A204.1 (cell line): ENCODE measurements around the gene TENM4.

Experiments used
- FAIRE-seq: peaks from 2 replicates; lab custom pipeline; 2012; peaks lifted over from hg19 to GRCh38; lab: Jason Lieb, UNC

TENM4 gene

DNA sequence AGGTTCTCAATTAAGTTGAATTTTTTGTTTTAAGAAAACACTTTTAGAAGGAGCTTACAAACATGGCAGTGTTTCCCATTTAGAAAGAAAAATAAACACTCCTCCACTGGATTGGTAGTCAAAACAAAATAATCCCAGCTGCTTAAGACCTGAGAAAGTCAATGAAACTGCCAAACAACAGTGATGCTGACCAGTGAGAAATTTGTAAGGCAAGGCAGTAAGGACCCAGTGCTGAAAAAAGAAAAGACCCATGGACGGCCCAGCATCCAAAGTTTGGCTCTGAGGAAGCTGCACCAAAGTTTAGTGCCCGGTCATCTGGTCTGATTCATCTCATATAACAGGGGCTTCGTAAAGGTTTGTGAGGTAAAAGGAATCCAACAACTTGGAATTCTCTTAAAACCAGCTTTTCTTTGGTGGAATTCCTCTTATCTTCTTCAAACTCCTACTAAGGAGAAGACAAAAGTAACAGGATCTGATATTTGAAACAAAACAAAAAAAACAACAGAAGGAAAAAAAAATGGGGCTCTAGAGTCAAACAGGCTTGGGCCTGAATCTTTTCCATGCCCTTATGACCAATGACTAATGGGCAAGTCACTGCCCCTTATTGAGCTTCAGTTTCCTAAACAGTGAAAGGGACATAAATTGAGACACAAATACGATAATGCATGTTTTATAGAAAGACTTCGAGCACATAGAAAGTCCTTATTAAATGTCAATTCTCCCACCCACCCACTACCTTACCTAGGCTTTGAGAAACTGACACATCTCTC, 483.2 kb downstream of the TENM4 start:
- no peak for FAIRE-seq

DNA sequence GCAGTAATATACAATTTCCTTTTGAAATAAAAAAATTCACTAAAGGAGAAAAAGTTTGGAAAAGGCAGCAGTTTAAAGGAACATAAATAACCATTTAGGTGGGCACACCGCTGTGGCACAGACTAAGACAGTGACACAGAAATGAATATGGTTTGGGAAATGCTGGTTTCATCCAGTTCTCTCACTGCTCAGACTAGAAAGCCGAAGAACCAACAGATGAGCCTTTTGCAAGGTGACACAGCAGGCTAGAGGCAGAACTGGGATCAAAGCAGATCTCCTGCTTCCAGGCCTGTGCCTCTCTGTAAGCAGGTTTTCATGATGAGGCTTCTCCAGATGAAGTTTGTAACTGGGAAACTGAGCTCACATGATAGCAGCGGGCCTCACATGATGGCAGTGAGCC, 486.1 kb downstream of the TENM4 start:
- FAIRE-seq, result no peak

DNA sequence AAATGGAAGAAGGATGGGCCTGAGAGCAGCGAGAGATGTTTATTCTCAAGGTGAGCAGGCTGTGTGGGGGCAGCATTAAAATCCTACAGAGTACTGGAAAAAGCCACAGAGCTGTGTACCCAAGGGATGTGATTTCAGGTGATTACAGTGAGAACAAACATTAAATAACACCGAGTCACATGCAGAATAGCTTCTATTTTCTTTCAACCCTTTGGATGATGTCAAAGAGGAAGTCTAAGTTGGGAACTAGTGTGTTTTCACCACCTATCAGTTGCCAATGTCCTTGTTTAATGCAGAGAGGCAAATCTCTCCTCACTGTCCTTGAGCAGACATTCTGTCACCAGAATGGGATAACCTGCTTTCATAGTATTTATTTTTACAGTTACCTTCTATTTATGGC, 486.6 kb downstream of the TENM4 start:
- FAIRE-seq, result no peak

DNA sequence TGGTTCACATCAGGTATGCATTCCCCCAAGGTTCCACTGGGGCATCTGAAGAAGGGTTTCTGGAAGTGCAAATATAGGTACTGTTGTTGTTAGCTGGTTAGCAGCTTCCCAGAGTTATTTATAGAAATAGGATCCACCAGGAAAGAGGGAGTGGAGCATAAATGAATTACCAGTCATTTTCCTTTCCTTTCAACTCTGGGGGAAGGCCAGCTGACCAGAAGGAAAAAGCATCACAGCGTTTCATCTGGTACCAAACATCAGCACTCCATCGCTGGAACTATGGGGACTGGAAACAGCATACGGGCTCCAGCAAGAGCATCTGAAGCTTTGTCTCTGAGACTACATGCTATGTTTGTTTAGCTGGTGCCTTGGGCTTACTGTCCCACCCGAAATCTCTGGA, 487.9 kb downstream of the TENM4 start:
- FAIRE-seq, result no peak

DNA sequence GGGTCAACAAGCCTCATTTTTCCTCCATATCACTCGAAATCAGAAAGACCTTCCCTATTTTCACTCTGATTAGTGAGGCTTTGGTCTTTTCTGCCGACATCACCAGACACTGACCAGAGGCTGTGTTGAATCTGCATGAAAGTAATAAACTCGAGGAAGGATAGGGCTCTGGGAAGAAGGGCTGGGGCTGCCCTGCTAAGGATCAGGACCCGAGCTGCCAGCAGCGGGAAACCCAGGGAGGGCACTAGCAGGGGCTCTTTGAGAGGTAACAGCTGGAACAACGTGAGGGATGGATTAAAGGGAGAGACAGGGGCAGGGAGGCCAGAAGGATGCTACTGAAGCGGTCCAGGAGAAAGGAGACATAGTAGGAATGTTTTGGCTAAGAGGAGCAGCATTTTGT, 488.7 kb downstream of the TENM4 start:
- FAIRE-seq, result no peak

DNA sequence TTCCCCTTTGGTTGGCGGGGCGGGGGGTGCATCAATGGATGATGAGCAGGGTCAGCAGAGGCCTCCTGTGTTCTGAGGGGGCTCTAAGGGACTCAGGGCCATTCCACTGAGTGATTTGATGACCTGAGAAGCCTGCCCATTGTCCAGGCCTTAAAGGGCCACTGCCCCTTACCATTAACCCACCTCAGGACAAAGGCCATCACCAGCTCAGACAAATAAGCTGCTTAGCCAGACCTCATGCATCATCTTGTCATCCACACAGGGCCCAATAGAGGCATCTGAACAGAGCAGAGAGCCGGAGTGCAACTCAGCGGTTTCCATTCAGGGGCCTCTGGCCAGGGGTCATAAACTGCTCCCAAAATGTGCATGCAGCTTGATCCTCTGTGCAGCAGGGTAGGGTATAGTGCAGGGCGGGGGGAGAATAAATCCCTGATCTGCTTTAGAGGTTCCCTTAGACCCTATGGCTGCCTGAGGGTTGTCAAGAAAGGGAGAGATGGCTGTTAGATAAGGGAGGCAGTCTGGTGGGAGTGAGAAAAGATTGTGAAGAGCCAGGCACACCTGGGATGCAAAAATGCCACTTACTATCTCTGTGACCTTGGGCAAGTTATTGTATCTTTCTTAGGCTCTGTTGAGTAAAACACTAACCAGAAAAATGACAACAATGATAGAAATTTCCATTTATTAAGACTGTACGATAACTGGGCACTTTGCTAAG, 490.7 kb downstream of the TENM4 start:
- no peak for FAIRE-seq

DNA sequence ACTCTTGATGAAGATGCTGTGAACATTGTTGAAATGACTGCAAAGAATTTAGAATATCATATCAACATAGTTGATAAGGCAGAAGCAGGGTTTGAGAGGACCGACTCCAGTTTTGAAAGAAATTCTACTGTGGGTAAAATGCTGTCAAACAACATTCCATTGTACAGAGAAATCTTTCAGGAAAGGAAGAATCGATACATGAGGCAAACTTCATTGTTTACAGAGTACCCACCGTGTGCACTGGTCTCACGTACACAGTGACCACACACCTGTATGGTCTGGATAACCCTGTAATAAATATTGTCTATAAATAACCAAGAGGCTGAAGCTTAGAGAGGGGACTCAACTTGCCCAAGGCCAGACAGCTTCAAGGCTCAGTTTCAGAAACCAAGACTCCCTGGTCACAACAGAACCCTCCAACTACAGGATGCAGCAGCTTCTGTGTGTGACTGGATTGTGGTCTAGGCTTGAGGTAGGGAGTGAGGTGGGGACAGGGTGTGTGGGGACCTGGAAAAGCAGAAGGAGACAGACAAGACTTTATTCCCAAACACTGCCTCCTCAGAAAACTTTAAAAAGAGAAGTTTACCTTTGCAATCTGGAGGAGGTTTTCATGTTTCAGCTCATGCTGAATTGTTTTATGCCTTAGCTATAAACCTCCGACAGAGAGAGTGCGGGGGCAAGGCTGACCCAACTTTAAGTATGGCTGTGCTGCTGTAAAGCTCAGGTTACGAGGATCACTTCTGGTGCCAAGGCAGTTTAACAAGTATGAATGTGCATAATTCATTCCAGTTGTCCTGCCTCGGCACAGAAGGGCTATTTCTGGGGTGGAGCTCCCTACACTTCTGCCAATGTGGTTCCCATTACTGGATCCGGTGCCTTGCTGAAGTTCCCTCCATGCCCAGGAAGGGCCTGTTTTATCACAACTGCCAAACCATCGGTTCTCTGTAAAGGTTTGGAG, 493.6 kb downstream of the TENM4 start:
- FAIRE-seq, result no peak

DNA sequence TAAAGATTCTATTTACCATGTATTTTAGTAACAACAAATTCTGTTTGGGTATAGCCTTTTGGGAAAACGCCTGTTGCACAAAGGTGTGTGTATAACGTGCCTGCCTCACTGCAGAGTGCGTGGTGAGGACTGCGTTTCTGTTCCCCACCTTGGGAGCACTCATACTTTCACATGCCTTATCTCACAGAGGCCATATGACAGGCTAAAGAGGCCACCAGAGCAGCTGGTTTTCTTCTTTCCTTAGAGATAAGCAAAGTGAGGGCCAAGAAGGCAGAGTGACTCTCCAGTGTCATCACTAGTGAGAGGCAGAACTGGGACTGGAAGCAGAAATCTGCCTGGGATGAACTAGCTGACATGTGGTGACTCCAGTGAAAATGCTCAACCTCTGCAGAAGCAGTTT, 497.0 kb downstream of the TENM4 start:
- FAIRE-seq, result no peak

DNA sequence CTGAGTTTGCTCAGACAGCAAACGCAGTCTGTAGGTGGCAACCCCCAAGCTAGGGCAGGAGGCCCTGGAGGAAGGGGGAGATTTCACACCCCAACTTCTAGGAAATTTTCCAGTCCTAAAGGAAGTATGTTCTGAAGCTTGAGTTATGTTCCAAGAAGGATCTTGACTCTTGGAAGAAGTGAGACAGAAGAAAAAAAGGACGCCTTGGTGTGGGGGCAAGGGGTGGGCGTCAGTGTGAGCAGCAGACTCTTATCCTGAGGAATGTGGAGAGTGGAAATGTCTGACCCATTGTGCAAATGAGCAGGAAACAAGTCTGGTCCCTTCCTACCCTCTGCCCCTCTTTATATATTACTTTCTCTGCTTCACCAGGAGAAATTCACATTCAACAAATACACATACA, 497.7 kb downstream of the TENM4 start:
- no peak for FAIRE-seq

DNA sequence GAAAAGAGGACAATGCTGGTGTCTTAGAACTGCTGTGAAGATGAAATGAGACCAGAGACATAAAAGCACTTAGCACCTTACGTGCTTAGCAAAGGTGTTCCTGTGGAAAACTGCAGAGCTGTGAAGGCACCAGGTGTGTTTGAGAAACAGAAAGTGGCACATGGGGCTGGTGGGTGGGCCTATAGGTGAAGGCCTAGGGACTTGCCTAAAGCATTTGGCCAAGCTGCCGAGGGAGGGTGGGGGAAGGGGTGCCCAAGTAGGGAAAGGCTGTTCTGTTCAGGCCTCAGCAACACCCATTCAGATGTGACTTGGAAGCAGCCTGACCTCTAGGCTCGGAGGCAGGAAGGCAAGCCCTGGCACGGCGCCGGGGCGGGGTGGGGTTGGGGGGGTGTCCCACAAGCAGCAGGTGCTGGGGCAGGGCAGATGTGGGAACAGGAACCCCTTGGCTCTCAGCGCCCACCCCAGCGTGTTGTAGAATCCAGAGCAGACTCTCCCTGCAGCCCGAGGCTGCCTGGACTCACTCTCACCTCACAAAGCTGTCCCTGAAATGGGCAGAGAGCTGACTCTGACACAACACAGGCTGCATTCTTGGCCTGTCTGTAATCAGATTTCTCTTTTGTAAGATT, 499.5 kb downstream of the TENM4 start:
- FAIRE-seq, result no peak

DNA sequence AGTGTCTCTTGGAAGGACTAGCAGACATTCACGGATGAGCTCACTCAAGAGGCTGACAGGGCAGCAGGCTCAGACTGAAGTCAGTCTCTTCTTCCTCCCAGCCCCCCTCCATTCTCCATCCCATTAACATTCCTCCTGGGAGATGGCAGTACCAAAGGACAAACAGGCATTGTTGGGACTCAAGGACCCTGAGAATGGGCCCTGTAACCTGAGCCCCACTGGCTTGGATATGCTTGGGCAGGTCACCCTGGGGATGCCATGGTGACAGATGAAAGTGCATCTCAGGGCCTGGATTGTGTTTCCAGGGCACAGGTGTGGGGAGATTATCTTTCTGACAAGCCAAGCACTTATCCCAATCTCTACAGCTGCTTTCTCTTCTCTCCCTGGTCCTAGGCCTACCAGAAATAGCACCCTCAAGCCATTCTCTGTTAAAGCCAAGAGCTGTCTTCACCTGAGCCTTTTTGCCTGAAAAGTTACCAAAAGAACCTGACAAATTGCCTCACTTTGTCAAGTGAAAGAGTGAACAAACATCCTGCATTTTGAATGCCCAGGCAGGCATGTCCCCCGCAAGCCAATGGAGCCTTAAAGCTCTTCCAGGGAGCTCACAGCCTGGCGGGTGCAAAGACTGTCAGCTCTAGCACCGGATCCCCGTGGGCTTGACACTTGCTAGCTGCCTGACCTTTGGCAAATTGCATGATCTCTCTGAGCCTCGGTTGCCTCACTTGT, 500.2 kb downstream of the TENM4 start:
- FAIRE-seq, result no peak

DNA sequence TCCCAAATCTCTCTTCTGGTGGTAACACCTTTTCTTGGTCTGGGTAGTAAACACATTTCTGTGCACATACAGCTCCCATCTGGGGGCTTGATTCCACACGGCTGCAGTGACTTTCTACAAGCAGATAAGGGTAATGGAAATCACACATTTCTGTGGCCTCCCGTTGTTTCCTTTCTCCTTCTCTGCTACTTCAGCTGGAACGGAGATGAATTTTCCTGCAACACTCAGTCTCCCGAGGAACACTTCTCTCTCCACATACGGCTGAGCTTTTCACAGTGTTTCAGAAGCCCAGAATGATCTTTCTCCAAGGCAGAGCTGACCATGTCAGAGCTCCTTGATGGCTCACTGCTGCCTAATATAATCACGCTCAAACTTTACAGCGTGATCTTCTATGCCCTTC, 501.9 kb downstream of the TENM4 start:
- FAIRE-seq, result no peak

DNA sequence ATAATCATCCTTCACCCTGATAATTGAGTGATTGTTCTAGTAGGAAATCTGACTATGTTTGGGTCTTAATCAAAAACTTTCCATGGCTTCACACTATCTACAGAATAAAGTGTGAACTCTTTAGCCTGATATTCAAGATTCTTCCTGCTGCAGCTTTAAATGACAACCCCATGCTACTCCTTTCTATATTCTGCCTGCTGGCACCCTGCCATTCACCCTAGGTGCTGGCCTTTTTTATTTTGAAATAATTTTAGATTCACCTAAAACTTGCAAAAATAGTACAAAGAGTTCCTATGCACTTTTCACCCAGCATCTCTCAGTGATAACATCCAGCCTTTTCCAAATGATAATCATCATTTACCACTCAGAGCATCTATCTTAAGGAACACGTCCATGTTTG, 502.8 kb downstream of the TENM4 start:
- no peak for FAIRE-seq

DNA sequence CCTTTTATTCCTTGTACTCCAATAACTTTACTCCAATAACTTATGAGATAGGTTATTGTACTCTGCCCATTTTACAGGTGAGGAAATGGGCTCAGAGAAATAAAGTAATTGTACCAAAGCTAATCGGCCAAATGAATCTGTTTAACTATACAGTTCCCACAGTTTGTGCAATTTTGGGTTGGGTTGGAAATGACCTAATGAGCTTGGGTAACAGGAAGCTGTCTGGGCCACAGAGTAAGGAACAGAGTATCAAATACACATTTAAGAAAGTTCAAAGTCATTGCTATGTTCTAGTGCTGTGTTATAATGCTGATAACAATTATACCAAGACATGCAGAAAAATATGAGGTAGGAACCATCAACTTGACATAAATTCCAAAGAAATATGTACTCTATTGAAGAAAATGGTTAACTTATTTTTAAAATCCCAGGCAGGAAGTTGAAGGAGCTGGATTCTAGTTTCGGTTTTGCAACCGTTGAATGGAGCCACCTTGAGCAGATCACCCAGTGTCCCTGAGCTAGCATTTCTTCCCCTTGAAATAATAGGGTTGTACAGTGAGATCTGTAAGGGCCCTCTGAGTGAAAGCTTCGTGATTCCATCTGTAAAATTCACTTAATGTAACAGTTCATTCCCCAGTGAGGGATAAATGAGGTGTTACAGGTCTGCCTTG, 505.3 kb downstream of the TENM4 start:
- FAIRE-seq, result no peak

DNA sequence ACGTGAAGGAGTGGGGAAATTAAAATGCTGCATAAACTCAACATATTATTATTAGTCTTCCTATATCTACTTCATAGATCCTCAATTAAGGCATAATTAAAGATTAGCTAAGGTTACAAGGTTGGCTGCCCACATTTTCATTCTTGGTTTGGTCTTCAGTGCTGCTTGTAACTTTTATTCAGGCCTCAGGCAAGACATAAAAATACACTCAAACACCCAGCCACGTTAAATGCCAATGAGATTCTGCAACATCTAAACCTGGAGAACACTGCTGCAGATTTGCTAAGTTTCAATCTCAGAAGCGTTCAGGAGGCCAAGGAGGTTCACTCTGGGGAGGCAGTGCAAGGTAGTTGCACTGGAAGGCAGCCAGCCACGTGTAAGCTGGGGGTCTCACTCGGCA, 507.5 kb downstream of the TENM4 start:
- no peak for FAIRE-seq

DNA sequence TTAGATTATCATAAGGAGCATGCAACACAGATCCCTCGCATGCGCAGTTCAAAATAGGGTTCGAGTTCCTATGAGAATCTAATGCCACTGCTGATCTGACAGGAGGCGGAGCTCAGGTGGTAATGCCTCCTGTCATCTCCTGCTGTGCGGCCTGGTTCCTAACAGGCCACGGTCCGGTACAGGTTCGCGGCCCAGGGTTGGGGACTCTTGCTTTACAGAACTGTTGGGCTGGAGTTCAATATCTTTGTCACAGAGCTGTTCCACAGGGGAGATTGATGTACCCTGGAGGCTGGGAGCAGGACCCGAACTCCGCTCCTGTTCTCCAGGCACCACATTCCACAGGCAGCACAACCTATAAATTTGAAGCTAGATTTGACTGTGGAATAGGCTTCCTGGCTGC, 508.1 kb downstream of the TENM4 start:
- no peak for FAIRE-seq

DNA sequence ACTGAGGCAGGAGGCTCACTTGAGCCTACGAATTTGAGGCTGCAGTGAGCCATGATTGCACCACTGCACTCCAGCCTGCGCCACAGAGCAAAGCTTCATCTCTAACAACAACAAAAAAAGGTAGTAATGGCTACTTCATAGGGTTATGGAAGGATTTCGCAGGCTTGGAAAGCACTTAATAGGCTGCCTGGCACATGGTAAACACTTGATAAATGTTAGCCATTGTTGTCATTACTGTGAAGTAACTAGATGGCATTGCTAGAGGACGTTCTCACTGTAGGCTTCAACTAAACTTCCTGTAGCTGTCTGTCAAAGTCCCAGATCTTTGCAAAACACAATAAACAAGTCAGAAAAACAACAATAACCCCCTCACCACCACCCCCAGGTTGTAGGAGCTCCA, 508.9 kb downstream of the TENM4 start:
- no peak for FAIRE-seq

DNA sequence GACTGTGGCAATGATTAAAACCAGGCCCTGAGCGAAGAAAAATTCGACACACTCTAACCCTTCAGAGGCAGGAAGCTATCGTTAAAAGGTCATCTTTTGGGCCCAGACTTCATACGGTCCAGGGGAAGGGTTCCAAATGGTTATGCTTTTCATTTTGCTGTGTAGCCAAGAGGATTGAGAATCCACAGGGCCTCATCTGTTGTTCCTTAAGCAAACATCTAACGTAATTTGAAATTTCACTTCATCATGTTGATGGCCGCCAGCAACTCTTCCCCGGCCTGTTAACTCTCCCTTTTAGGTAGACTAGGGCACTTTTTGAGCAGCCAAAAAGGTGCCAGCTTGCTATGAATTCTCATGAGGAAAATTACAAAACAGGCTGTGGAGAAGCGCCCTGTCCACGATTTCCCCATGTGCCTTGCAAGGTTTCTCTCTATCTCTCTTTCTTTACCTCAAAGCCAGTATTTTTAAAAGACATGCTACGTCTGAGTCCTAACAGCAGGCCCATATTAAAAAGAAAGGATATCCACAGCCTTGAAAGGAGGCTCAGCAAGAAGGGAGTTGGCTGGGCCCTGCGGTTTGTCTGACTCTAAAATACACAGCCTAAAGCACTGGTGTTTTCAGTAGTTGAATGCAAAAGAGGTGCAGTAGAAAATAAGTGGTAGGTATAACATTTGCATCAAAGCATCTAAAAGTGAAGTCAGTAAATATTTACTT, 509.9 kb downstream of the TENM4 start:
- FAIRE-seq, result no peak

DNA sequence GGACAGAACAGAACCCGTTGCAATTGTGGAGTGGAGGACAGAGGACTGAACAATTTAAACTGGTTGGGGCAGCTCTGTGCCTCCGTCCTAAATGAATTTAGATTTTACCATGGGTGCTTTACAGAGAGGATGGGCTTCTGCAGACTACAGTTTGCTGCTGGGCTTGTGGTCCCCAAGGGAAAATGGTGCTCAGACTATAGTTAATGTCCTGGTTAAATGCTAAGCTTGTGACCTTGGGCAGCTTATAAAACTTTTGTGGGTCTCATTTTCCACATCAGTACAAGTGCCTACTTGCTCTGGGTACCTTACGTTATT, 511.0 kb downstream of the TENM4 start:
- FAIRE-seq, result no peak

DNA sequence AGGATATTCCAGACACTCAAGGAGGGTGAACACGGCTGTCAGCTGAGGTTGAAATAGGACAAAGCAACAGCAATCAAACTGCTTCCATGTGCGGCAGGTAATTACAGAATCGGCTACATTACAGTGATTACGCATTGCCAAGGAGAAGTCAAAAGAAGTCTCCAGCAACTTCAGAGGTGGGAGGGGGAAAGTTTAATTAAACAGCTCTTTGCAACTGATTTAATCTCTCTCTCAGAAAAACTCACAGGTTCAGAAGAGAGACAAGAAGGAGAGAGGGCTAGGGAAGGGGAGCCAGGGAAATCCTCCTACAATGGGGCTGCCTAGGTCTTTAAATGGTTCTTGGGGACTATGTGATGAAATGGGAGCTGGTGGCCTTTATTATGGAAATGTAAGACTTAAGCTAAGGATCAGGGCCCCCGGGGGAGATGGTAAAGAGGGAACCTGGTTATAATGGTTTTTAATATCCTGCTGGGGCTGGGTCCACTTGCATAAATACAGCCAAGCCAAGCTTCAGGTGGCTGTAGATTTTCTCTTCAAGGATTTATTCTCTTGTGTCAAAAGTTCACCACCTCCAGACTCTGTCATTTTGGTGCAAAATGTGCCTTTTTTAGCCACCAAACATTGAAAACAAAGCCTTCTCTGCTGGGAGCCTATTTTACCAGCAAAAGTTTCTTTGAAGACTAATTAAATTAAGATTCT, 511.5 kb downstream of the TENM4 start:
- FAIRE-seq, result no peak
